Measurements from ENCODE around the gene MYLIP.

The MYLIP gene

DNA sequence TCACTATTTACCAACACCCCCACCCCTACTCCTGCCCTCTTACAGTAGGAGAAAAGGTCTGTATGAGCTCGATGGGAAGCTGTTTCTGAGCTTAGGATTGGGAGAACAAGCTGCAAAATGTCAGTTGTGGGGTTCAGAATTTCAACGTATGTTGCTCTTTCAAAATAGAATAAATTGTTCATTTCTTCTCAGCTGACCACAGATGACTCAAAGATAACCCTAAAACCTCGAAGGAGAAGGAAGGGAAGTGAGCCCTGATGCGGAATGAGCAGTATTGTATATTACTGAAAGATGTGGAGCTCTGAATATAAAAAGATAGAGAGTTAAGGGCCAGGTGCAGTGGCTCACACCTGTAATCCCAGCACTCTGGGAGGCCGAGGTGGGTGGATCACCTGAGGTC is 35.9 kb upstream of the MYLIP start:
- H3K27ac ChIP-seq (ENCODE audit: low read length): no peak overlapping the region
- no peaks in the 10 kb centered on the region for H3K4me1 ChIP-seq (ENCODE audit: insufficient read depth, low read length)
- no peaks in the 10 kb centered on the region for H3K36me3 ChIP-seq (ENCODE audit: insufficient read depth, low read depth, low read length)
- no peaks in the 10 kb centered on the region for H3K27me3 ChIP-seq (ENCODE audit: insufficient read depth, low read length)
- no peak overlapping the region for H3K9ac ChIP-seq (ENCODE audit: low read depth, low read length)
- no peaks in the 10 kb centered on the region for H3K9me3 ChIP-seq (ENCODE audit: insufficient read depth, low read depth, low read length)
- no peak overlapping the region for H3K4me3 ChIP-seq (ENCODE audit: low read length)

DNA sequence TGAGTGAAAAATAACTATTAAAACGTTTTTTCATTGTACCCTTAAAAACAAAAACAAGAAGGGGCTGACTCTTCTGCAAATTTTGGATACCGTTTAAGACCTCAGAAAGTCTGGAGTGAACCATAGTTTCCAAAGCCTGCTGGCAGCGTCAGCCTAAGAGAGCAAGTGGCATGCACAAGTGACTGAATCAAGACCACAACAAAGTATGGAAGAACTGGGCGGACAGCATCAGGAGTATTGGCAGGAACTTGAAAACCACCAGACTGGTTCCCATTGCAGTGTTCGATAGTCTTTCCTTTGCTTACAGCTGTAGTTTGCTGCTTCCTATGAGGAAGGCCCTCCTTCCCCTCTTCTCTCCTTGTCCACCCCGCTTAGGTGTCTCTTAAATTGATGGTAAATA is 33.7 kb upstream of the MYLIP start:
- Histone ChIP-seq H3K27ac (ENCODE audit: low read length) (no peak overlapping the region), H3K9me3 (ENCODE audit: insufficient read depth, low read depth, low read length) (peaks cover under 1% of the 10 kb centered on the region; the same call in 1 of the 2 replicates), H3K4me3 (ENCODE audit: low read length) (no peak overlapping the region), H3K4me1 (ENCODE audit: insufficient read depth, low read length) (no peaks in the 10 kb centered on the region), H3K27me3 (ENCODE audit: insufficient read depth, low read length) (no peaks in the 10 kb centered on the region), H3K9ac (ENCODE audit: low read depth, low read length) (no peak overlapping the region), H3K36me3 (ENCODE audit: insufficient read depth, low read depth, low read length) (no peaks in the 10 kb centered on the region)

DNA sequence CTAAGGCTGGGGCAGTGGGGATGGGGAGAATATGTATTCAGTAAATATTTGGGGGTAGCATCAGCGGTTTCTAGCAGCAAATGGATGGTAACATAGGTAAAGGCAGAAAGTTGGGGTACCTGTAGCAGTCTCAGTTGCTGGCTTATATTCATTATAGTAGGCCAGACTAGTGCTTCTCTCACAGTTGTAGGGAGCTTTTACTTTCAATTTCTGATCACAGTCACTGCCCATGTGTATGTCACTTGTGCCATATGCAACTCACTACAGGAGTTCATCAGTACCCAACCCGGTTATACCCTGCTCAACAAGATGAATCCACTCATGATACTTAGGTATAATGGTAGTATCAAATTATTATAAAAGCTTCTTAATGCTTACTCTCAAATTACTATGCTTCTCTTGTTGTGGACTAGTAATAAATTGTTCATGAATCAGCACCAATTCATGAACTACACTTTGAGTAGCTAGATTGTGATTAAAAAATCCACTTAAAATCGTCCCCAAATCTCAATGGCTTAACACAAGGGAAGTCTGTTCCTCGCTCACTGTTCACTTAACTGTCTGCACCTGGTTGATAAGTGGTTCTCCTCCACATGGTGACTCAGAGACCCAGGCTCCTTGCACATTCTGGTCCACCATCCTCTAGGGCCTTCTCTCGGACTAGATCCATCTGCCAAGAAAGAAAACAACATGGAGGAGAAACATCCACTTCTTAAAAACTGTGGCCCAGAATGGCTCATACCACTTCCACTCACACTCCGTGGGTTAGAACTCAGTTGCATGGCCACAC is 31.3 kb upstream of the MYLIP start:
- H3K27me3 ChIP-seq (ENCODE audit: insufficient read depth, low read length): no peaks in the 10 kb centered on the region
- no peak overlapping the region for H3K9ac ChIP-seq (ENCODE audit: low read depth, low read length)
- peaks cover 2% of the 10 kb centered on the region; the same call in 1 of the 2 replicates for H3K9me3 ChIP-seq (ENCODE audit: insufficient read depth, low read depth, low read length)
- H3K4me1 ChIP-seq (ENCODE audit: insufficient read depth, low read length): no peaks in the 10 kb centered on the region
- H3K27ac ChIP-seq (ENCODE audit: low read length): no peak overlapping the region
- no peak overlapping the region for H3K4me3 ChIP-seq (ENCODE audit: low read length)
- no peaks in the 10 kb centered on the region for H3K36me3 ChIP-seq (ENCODE audit: insufficient read depth, low read depth, low read length)

DNA sequence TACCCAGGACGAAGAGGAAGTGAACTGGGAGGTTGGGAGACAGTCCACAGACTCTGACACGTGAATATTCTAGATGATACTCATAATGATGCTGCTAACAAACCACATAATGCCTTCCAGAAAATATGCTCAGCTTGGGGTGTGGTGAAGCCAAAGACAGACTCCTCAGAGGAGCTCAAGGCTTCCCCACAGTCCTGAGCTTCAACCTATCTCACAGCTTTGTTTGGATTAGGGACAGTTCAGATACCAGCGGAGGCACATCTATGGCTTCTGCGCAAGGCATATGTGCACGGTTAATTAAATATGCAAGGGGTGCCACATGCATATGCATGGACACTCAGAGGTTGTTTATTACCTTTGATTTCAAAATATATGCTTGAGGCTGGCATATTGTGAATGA is 30.7 kb upstream of the MYLIP start:
- no peak overlapping the region for H3K27ac ChIP-seq (ENCODE audit: low read length)
- no peak overlapping the region for H3K9ac ChIP-seq (ENCODE audit: low read depth, low read length)
- no peaks in the 10 kb centered on the region for H3K4me1 ChIP-seq (ENCODE audit: insufficient read depth, low read length)
- H3K4me3 ChIP-seq (ENCODE audit: low read length): no peak overlapping the region
- no peaks in the 10 kb centered on the region for H3K36me3 ChIP-seq (ENCODE audit: insufficient read depth, low read depth, low read length)
- H3K27me3 ChIP-seq (ENCODE audit: insufficient read depth, low read length): no peaks in the 10 kb centered on the region
- peaks cover 2% of the 10 kb centered on the region; the same call in 1 of the 2 replicates for H3K9me3 ChIP-seq (ENCODE audit: insufficient read depth, low read depth, low read length)

DNA sequence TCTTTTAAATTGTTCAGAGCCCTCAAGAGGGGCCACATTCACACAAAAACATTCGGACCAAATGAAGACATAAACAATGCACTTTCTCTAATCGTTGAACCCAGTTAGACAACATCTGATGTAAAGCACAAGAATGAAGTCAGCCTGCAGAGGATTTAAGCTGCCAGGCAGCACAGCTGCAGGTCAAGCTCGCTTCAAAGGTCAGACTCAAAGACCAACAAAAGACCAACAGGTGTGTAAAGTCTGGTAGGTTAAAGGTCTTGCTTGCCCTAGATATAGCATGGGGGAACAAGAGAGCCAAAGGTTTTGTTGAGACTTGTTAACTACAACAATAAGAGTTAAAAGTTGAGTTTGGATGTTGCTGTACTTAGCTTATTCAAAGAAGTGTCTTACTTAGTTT is 26.7 kb upstream of the MYLIP start:
- Histone ChIP-seq H3K9ac (ENCODE audit: low read depth, low read length) (no peak overlapping the region), H3K9me3 (ENCODE audit: insufficient read depth, low read depth, low read length) (peaks cover 2% of the 10 kb centered on the region; the same call in 1 of the 2 replicates), H3K4me3 (ENCODE audit: low read length) (no peak overlapping the region), H3K27me3 (ENCODE audit: insufficient read depth, low read length) (no peaks in the 10 kb centered on the region), H3K27ac (ENCODE audit: low read length) (no peak overlapping the region), H3K4me1 (ENCODE audit: insufficient read depth, low read length) (no peaks in the 10 kb centered on the region), H3K36me3 (ENCODE audit: insufficient read depth, low read depth, low read length) (no peaks in the 10 kb centered on the region)

DNA sequence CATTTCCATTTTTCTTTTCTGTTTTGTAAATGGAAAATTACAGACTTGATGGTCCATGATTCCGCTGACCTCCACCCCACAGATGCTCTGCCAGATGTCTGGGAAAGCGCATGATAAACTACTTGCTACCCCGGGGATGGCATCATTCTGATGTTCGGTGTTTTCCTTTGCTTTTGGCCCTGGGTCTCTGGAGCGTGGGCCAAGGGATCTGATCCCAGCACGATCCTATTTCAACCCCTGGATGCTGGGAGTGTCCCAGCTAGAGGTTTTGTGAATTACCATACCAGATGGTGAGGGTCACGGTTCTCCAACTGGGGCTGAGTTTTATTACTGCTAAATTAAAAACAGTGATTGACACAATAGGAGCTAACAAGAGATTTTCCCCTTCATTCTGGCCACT is 25.2 kb upstream of the MYLIP start:
- H3K4me1 ChIP-seq (ENCODE audit: insufficient read depth, low read length): no peaks in the 10 kb centered on the region
- H3K36me3 ChIP-seq (ENCODE audit: insufficient read depth, low read depth, low read length): no peaks in the 10 kb centered on the region
- H3K4me3 ChIP-seq (ENCODE audit: low read length): no peak overlapping the region
- H3K27ac ChIP-seq (ENCODE audit: low read length): no peak overlapping the region
- H3K9me3 ChIP-seq (ENCODE audit: insufficient read depth, low read depth, low read length): peaks cover 2% of the 10 kb centered on the region; the same call in 1 of the 2 replicates
- no peak overlapping the region for H3K9ac ChIP-seq (ENCODE audit: low read depth, low read length)
- H3K27me3 ChIP-seq (ENCODE audit: insufficient read depth, low read length): no peaks in the 10 kb centered on the region

DNA sequence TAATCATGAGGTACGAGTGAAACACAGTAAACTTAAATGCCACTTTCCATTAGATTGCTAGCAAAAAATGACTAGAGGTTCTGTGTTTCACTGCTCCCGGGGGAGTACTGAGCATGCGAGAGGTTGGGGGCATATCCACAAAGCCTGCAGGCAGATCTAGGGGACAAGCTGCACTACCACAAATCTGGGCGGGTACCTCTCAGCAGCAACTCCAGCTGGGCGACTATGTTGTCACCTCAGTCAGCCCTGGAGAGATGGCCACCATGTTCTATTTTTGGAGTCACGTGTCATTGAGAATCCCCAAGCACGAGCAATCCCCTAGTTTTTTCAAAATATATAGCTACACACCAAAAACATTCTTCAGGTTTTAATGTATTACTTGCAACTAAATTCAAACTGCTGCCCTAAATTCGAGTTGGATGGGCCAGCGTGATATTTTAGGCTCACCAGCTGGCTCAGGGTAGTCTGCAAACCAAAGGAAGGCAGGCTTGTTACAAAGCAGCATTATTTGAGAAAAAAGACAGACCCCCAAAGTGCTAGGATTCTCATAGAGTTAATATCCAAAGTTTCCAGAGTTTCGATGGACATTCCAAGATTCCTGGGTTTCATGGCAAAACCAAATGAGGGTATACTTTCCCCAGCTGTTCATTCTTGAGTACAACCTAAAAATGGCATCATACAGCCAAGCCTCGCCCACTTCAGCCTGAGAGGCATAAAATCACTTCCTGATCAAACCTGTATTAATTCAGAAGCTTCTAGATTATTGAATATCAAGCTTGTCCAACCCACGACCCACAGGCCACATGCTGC is 24.1 kb upstream of the MYLIP start:
- no peak overlapping the region for H3K9ac ChIP-seq (ENCODE audit: low read depth, low read length)
- H3K4me3 ChIP-seq (ENCODE audit: low read length): no peak overlapping the region
- no peaks in the 10 kb centered on the region for H3K4me1 ChIP-seq (ENCODE audit: insufficient read depth, low read length)
- no peaks in the 10 kb centered on the region for H3K36me3 ChIP-seq (ENCODE audit: insufficient read depth, low read depth, low read length)
- H3K27ac ChIP-seq (ENCODE audit: low read length): no peak overlapping the region
- H3K27me3 ChIP-seq (ENCODE audit: insufficient read depth, low read length): no peaks in the 10 kb centered on the region
- H3K9me3 ChIP-seq (ENCODE audit: insufficient read depth, low read depth, low read length): peaks cover 2% of the 10 kb centered on the region; the same call in 1 of the 2 replicates

DNA sequence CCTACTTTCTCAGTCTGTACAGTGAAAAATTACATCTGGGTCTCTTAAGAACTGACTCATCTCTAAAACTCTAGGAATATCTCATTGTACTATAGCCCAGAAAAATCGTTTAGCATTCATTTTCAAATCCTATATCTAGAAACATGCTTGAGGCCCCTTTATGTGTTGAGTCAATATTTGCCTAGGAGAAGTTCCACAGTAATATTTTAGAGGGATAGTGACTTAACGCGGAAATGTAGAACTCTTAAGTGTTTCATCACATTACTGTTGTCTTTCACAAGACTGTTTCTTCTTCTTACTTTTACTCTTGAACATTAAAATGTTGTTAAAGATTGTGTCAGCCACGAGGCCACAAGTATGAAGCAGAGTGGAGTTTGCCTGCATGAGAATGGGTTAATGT is 23.0 kb upstream of the MYLIP start:
- no peaks in the 10 kb centered on the region for H3K27me3 ChIP-seq (ENCODE audit: insufficient read depth, low read length)
- no peaks in the 10 kb centered on the region for H3K4me1 ChIP-seq (ENCODE audit: insufficient read depth, low read length)
- no peak overlapping the region for H3K9ac ChIP-seq (ENCODE audit: low read depth, low read length)
- H3K4me3 ChIP-seq (ENCODE audit: low read length): no peak overlapping the region
- H3K27ac ChIP-seq (ENCODE audit: low read length): no peak overlapping the region
- H3K9me3 ChIP-seq (ENCODE audit: insufficient read depth, low read depth, low read length): no peaks in the 10 kb centered on the region
- no peaks in the 10 kb centered on the region for H3K36me3 ChIP-seq (ENCODE audit: insufficient read depth, low read depth, low read length)

DNA sequence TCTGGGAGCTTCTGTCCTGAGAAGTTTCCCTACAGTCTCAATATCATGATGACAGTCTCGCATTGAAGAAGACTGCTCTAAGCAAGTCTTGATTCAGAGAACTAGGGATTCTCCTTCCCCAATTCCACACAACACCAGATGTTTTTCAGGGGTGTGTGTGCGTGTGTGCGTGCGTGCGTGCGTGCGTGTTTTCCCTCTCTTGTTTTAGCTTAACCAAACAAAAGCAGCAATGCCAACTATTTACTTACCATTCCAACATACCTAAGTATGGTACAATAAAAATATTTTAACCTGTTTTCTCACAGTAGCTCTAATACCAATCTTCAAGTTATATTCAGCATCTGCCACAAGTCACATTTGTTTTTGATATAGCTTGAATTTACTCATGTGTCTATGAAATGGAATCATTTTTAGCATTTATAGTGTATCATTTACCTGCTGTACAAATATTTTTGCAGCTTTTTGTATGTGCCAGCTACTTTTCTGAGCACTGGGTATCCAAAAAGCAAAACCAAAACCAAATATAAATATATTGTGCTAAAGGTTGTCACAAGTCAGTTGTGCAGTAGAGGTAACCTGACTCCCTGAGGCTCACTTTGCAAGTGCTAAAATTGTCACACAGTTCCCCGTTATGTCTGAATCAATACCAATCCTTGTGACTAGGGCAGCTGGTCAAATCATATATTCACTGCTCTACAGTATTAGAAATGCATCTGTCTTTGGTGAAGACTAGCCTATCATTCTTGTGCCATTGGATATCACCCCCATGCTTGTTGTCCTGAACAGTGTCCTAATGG is 21.7 kb upstream of the MYLIP start:
- Histone ChIP-seq H3K4me3 (ENCODE audit: low read length) (no peak overlapping the region), H3K9me3 (ENCODE audit: insufficient read depth, low read depth, low read length) (no peaks in the 10 kb centered on the region), H3K27ac (ENCODE audit: low read length) (no peak overlapping the region), H3K4me1 (ENCODE audit: insufficient read depth, low read length) (no peaks in the 10 kb centered on the region), H3K9ac (ENCODE audit: low read depth, low read length) (no peak overlapping the region), H3K36me3 (ENCODE audit: insufficient read depth, low read depth, low read length) (no peaks in the 10 kb centered on the region), H3K27me3 (ENCODE audit: insufficient read depth, low read length) (no peaks in the 10 kb centered on the region)

DNA sequence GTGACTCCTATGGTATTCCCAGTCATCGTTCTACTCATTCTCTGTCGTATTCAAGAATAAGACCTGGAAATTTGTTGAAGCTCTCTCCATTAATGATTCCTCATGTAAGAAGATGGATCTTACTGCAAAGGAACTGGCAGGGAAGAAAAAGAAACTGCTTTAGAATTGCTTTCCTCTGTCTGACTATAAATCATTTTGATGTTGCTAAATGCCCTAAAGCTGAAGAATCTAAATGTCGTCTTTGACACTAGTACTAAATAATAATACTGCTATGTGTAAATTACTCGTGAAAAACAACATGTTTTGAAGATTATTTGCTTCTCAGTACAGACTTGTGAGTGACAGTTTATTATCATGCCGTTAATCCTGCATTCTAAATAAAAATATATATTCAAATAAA is 20.5 kb upstream of the MYLIP start:
- Histone ChIP-seq H3K9ac (ENCODE audit: low read depth, low read length) (no peak overlapping the region), H3K27ac (ENCODE audit: low read length) (no peak overlapping the region)

DNA sequence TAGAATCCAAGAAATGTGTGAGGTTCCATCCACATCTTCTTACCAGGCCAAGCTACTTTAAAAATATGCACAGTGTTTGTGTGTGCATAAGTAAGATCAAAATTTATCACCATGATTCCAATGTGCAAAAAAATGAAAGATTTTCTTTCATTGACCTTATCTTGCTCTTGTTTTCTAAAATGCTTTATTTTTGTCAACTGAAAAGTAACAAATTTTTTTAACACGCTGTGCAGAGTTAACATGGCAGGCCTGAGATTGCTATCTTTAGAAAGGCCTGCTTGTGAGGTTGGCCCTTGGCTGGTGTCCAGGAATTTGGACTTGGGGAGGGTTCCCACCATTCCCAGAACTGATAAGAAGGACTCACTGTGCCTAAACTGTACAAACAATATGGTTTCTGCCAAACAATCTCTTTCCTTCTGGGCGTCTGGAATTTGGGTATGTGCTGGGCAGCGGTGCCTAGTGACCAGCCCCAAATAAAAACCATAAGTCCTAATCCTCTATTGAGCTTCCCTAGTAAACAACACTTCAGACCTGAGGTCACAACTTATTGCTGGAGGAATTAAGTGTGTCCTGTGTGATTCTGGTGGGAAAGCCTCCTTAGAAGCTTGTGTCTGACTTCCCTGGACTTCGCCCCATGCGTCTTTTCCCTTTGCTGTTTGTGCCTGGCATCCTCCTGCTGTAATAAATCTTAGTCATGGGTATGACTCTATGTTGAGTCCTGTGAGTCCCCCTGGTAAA is 19.8 kb upstream of the MYLIP start:
- Histone ChIP-seq H3K4me3 (ENCODE audit: low read length) (no peak overlapping the region), H3K9ac (ENCODE audit: low read depth, low read length) (no peak overlapping the region), H3K27me3 (ENCODE audit: insufficient read depth, low read length) (no peaks in the 10 kb centered on the region), H3K27ac (ENCODE audit: low read length) (no peak overlapping the region), H3K4me1 (ENCODE audit: insufficient read depth, low read length) (no peaks in the 10 kb centered on the region), H3K9me3 (ENCODE audit: insufficient read depth, low read depth, low read length) (no peaks in the 10 kb centered on the region), H3K36me3 (ENCODE audit: insufficient read depth, low read depth, low read length) (no peaks in the 10 kb centered on the region)

More for the DNA sequence above, 20.5 kb upstream of the MYLIP start:
- H3K4me1 ChIP-seq (ENCODE audit: insufficient read depth, low read length): no peaks in the 10 kb centered on the region
- H3K4me3 ChIP-seq (ENCODE audit: low read length): no peak overlapping the region
- no peaks in the 10 kb centered on the region for H3K9me3 ChIP-seq (ENCODE audit: insufficient read depth, low read depth, low read length)
- no peaks in the 10 kb centered on the region for H3K36me3 ChIP-seq (ENCODE audit: insufficient read depth, low read depth, low read length)
- no peaks in the 10 kb centered on the region for H3K27me3 ChIP-seq (ENCODE audit: insufficient read depth, low read length)

Measured in iPS-20b (cell line).